HepG2 (cell line): ENCODE data around the gene MRM1.

Experiments
- E2F5 ChIP-seq: sonication (generic); formaldehyde crosslinking; conservative IDR thresholded peaks from 2 replicates; pipeline ENCODE4 v1.4.0; 2020; ENCODE audit warnings: missing genetic modification reagents
- ETV6 ChIP-seq: sonication (generic); formaldehyde crosslinking; conservative IDR thresholded peaks from 2 replicates; pipeline ENCODE4 v1.4.0; 2020; ENCODE audit warnings: missing genetic modification reagents
- FOXM1 ChIP-seq: sonication (generic); formaldehyde crosslinking; IDR thresholded peaks from 2 replicates; pipeline ENCODE4 v1.5.0; 2020; ENCODE audit warnings: missing genetic modification reagents
- HMG20B ChIP-seq: conservative IDR thresholded peaks from 2 replicates; pipeline ENCODE4 v1.6.1; 2016; ENCODE audit warnings: missing genetic modification reagents, missing compliant biosample characterization
- JUND ChIP-seq: sonication (generic); formaldehyde crosslinking; IDR thresholded peaks from 2 replicates; pipeline ENCODE4 v1.8.0; 2022; ENCODE audit warnings: mild to moderate bottlenecking, missing genetic modification reagents
- POLR2A ChIP-seq, 2 experiments: IDR thresholded peaks; 2 replicates each; pipeline ENCODE4 v1.6.1; 2011; ENCODE audit warnings: low read depth in 2 of 2, low read length in 2 of 2, mild to moderate bottlenecking in 1 of 2, moderate library complexity in 1 of 2; ENCODE audit not compliant: insufficient read depth in 1 of 2
- STAT5B ChIP-seq: sonication (generic); formaldehyde crosslinking; IDR thresholded peaks from 2 replicates; pipeline ENCODE4 v1.4.0; 2020; ENCODE audit warnings: missing genetic modification reagents
- ZNF501 ChIP-seq: sonication (generic); formaldehyde crosslinking; IDR thresholded peaks from 2 replicates; pipeline ENCODE4 v1.5.1; 2020; ENCODE audit warnings: mild to moderate bottlenecking, moderate library complexity, missing genetic modification reagents
- ZNF510 ChIP-seq: sonication (generic); formaldehyde crosslinking; IDR thresholded peaks from 2 replicates; pipeline ENCODE4 v1.4.0; 2020; ENCODE audit warnings: low read depth, mild to moderate bottlenecking, missing genetic modification reagents
- TF ChIP-seq, protein P1 (sequence below): sonication (generic); formaldehyde crosslinking; IDR thresholded peaks from 2 replicates; pipeline ENCODE4 v1.5.0; 2020; ENCODE audit warnings: mild to moderate bottlenecking, missing genetic modification reagents, moderate library complexity
- TF ChIP-seq, protein P2 (sequence below): IDR thresholded peaks from 2 replicates; pipeline ENCODE4 v1.6.1; 2012; ENCODE audit warnings: low read depth, low read length, improper control_type of control experiment

- TF ChIP-seq JUND (CRISPR knock-in tag): no peak; the same call in 1 of the 2 replicates
- no peak for TF ChIP-seq ZNF510 (CRISPR knock-in tag)
- no peak for TF ChIP-seq STAT5B (CRISPR knock-in tag)
- no peak for TF ChIP-seq E2F5 (CRISPR knock-in tag)
- TF ChIP-seq ETV6 (CRISPR knock-in tag): no peak
- no peak for TF ChIP-seq HMG20B (CRISPR knock-in tag)
- TF ChIP-seq, protein P1, sequence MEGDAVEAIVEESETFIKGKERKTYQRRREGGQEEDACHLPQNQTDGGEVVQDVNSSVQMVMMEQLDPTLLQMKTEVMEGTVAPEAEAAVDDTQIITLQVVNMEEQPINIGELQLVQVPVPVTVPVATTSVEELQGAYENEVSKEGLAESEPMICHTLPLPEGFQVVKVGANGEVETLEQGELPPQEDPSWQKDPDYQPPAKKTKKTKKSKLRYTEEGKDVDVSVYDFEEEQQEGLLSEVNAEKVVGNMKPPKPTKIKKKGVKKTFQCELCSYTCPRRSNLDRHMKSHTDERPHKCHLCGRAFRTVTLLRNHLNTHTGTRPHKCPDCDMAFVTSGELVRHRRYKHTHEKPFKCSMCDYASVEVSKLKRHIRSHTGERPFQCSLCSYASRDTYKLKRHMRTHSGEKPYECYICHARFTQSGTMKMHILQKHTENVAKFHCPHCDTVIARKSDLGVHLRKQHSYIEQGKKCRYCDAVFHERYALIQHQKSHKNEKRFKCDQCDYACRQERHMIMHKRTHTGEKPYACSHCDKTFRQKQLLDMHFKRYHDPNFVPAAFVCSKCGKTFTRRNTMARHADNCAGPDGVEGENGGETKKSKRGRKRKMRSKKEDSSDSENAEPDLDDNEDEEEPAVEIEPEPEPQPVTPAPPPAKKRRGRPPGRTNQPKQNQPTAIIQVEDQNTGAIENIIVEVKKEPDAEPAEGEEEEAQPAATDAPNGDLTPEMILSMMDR (CRISPR knock-in tag): no peak
- TF ChIP-seq, protein P2, sequence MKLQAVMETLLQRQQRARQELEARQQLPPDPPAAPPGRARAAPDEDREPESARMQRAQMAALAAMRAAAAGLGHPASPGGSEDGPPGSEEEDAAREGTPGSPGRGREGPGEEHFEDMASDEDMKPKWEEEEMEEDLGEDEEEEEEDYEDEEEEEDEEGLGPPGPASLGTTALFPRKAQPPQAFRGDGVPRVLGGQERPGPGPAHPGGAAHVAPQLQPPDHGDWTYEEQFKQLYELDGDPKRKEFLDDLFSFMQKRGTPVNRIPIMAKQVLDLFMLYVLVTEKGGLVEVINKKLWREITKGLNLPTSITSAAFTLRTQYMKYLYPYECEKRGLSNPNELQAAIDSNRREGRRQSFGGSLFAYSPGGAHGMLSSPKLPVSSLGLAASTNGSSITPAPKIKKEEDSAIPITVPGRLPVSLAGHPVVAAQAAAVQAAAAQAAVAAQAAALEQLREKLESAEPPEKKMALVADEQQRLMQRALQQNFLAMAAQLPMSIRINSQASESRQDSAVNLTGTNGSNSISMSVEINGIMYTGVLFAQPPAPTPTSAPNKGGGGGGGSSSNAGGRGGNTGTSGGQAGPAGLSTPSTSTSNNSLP: no peak
- no peak for TF ChIP-seq ZNF501 (CRISPR knock-in tag)
- TF ChIP-seq FOXM1 (CRISPR knock-in tag): no peak
- TF ChIP-seq POLR2A (IDR thresholded peaks at IDR 0.05; ENCODE audit: insufficient read depth in 1 of 2, low read depth in 2 of 2, low read length in 2 of 2): no peak
Measured at GRCh38 chr17:36600936-36601302, 464 bp upstream of the MRM1 start.
